Ureter (tissue), 1 donor: ENCODE measurements around the gene TAS1R2. TPM values are rescaled to one million over a fixed set of nuclear protein-coding genes. Genes with fewer than 3 reads are reported as not detected.
"Not testable (repeated sequence)": the region's sequence is repeated elsewhere in the genome, so short reads cannot be mapped to it uniquely, and the experiment has no call there.

ENCODE experiments used
- DNase-seq: peaks from one replicate; pipeline ENCODE4 v3.0.0-alpha.2; 2020; ENCODE audit warnings: low spot score
- total RNA-seq: library from RNA; stranded (reverse); gene quantifications from one replicate; pipeline ENCODE4 v1.2.4, GENCODE V29; 2023
- donor health status: DM: yes; HTN: yes; CAD: no.

The TAS1R2 gene
- total RNA-seq, result not detected

DNA sequence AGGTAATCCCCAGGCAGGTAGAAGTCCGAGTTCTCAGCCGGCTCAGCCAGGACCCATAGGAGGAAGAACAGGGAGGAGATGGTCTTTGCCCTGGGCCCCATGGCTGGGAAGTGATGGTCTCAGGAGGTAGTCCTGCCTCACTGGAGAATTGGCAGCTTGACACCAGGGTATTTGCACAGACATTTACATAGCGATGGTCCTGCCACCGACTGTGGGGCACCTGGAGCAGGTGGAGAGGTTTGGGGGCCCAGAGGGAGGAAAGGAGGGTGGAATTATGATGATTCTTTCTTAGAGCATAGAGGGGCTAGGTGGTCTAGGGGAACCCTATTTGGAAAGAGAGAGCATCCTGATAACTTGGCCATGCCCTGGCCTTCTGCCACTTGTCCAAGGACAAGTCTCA is at the start of gene TAS1R2:
TSS of gene TAS1R2 (minus strand) at position 101 of the 400 bp plus-strand sequence. CDS start at position 101, 0 bp downstream.
- no peak for DNase-seq

- no peak for DNase-seq
Observed at GRCh38 chr1:18907917-18908845, 48.7 kb upstream of the TAS1R2 start.

DNA sequence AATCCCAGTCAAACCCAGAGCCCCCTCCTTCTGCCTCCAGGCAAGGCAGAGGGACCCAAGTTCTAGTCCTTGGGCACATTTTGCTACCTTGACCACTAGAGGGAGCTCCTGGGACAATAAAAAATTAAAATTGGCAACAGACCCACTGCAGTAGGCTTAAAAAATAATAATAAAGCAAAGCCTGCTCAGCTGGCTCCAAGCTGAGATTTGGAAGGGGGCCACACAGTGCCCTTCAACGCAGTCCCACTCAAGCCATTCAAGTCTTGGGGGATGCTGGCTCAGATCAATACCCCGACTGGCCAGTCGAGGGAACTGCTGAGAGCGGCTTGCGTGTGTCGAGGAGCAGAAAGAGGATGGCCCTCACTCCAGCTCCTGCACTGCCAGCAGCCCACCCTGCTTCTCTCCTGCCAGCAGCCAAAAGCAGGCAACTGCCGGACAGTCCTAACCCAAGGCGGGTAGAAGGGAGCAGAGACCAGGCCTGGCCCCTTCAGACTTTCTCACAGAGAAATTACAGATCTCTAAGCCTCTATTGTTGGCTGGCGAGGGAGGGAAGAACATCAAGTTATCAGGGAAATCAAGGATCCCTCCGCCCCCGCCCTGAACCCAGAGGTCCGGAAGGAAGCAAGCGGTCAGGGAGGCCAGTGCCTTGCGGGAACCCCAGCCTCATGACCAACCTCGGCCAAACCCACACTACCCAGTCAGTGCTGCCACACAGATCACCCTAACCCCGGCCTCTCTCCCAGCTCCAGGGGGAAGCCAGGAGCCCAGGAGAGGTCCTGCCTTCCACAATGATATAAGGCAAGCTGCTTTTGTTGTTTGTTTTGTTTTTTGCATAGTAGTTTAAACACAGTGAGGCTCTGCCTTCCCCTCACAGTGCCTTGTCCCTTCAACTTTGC is 47.8 kb upstream of the TAS1R2 start:
- no peak for DNase-seq

GRCh38 chr1:18903291-18903756 is 43.9 kb upstream of the TAS1R2 start:
- DNase-seq, result no peak

DNA sequence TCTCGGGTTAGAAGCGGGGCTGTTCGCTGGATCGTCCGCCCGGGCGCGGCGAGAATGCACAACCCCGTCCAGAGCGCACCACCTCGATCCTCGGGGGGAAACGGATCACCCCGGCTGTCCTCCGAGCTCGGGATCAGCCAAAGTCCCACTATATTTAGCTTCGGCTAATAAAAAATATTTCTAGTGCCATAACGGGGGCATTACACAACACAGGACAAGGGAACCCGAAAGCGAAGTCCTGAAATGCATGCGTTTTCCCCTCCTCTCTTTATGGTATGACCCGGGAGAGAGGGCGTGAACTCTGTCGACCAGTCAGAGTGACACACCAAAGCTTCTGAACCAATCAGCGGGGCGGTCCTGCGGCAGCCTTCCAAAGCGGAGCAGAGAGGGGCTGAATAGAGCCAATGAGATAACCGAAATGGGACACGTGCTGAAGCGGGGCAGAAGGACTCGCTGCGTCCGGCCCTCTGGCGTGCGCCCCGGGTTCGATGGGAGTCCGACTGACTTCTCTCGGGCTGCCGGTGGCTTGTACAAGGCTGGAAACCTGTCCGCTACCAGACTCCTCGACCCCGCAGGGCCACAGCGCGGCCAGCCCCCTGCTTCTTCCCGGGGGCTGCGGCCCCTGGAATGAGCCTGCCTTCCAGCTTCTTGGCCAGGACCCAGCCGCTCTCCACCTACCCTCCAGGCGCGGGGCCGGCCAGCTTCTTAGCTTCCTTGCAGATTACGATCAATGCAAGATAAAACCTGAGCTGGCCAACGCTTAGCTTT is 43.2 kb upstream of the TAS1R2 start, which contains the start of gene ALDH4A1:
TSS of gene ALDH4A1 (minus strand) at position 33 of the 768 bp plus-strand sequence. CDS start at position 1, 32 bp downstream.
- DNase-seq, result peak; percentile 99

DNA sequence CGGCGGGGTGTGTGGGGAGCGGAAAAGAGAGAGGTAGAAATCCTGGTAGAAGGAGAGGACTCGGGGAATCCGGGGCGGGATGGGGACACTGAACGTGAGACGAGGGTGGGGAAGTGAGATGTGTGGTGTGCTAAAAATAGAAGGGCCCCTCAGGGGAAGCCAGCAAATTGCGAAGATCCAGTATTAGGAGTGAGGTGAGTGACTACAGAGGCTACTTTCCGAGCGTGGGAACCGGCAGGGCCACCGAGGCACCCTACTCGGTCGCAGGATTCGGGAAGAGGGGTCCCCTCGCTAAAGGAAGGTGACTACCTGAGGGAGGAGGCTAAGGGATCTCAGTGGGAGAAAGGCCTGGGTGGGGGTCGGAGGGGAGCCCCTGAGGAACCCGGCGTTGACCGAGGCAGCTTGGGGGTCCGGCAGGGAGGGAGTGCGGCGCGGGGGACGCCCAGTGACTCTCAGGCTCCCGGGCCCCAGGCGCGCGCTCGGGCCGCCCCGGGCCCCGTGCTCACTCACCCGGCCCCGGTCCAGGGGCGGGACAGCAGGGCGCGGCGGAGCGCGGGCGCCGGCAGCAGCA is 42.6 kb upstream of the TAS1R2 start:
- DNase-seq, result no peak

DNA sequence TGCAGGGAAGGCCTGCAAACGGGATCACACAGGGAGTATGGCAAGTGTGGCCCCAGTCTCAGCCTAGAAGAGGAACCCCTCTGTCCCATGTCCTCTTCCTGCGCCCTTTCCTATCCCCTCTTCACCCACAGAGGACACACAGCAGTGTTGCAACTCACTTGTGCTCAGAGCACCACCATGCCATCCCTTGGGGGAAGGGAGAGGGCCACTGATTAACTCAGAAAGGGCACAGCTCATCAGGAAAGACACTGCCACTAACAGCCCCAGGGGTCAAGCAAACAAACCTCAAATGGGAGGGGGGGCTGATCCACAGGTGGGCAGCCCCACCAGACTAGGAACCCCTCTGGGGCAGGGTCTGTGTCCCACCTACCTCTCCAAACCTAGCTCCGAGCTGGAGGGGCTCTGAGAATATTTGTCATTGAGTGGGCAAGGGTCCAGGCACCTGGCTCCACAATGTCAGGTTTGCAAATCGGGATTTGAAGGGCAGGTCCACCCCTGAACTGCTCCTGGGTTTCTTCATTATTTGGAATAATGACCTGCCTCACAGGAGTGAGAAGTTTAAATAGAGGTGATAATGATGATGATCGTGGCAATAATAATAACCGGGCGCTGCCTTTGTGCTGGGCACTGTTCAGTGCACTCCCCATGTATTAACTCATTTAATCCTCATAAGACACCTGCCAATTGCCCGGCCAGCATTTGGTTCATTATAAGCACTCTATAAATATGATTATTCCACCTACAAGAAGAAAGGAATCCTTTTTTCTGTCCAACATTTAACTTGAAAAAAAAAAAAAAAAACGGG is 41.9 kb upstream of the TAS1R2 start:
- no peak for DNase-seq

DNA sequence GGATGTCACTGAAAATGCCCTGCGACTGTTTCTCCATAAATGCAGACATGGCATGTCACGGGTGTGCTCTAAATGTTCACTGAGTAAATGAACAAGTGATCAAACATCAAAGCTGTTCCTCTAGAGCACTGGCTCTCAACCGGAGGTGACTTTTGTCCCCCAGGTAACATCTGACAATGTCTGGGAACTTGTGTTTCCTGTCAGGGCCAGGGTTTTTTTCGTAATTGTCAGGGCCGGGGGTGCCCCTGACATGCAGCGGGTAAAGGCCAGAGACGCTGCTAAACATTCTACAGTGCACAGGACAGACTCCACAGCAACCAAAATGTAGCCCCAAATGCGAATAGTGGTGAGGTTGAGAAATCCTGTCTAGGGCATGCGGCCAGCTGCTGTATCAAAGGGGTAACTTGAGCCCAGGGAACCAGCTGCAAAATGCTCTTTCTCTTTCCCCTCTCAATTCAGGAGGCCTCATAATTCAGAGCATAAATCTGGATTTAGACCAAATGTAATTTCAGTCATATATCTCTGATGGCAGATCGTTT is 40.9 kb upstream of the TAS1R2 start:
- DNase-seq, result no peak

GRCh38 chr1:18899363-18900049 is 40.0 kb upstream of the TAS1R2 start:
- no peak for DNase-seq

- DNase-seq, result no peak
Observed at GRCh38 chr1:18898567-18898966, 39.1 kb upstream of the TAS1R2 start.

GRCh38 chr1:18895317-18895716 is 35.9 kb upstream of the TAS1R2 start:
- no peak for DNase-seq

DNA sequence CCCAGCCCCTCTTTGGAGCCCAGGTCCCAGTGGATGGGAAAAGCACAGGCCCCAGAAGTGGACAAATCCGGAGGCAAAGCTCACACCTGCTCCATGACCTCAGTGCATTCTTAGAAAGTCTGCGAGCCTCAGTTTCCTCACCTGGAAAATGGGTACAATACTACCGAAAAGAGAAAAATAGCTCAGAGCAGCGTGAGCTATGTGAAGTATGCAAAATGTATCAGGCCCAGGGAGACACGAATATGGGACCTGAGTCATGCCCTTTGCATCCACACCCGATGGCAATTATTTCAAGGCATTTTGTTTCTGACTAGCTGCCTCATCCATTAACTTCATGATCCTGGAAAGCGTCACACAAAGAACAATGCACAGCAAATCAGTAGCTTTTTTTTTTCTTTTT is 33.7 kb upstream of the TAS1R2 start:
- no peak for DNase-seq

DNA sequence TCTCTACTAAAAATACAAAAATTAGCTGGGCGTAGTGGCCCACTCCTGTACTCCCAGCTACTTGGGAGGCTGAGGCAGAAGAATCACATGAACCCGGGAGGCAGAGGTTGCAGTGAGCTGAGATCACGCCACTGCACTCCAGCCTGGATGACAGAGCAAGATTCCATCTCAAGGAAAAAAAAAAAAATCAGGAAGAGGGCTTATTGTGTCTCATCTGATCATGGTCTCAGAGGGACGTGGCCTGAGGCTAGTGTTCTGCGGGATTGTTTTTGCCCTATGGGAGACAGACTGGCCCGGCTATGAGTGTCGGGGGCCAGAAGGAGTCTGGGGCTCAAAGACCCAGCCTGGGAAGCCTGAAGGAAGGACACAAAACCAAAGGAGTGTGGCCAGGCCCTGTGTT is 32.4 kb upstream of the TAS1R2 start:
- DNase-seq, result not testable (repeated sequence)

GRCh38 chr1:18891426-18891780 is 31.9 kb upstream of the TAS1R2 start:
- DNase-seq, result no peak

- no peak for DNase-seq
Observed at GRCh38 chr1:18890706-18891425, 31.4 kb upstream of the TAS1R2 start.

GRCh38 chr1:18886003-18886335 is 26.5 kb upstream of the TAS1R2 start:
- DNase-seq, result no peak

DNA sequence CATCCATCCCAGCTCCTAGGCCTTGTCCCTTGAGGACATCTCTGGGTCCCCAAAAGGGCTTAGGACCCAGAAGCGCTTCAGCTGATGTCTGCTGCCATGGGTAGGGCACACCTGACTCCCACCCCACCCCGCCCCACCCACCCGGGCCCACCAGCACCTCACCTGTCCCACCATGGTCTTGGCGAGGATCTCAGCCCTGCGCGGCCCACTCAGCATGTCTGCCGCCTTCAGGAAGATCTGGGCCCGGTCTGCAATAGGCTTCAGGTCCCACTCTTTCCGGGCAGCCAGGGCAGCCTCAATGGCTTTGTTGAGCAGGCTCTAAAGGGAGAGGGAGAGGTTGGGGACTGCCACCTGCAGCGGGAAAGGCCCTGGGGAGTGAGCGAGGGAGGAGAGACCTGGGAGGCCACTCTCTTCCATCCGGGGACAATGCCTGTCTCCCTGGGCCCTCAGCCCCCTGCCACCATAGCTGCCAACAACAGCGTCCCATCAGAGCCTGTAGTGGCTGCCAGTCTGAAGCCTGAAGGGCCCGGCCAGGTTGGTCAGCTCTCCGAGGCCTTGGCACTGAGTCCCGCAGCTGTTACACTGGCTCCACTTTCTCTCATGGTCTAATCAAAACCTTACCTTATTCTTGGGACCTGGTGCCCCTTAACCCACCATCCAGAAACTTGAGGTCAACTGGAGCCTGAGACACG is 26.0 kb upstream of the TAS1R2 start:
- no peak for DNase-seq

DNA sequence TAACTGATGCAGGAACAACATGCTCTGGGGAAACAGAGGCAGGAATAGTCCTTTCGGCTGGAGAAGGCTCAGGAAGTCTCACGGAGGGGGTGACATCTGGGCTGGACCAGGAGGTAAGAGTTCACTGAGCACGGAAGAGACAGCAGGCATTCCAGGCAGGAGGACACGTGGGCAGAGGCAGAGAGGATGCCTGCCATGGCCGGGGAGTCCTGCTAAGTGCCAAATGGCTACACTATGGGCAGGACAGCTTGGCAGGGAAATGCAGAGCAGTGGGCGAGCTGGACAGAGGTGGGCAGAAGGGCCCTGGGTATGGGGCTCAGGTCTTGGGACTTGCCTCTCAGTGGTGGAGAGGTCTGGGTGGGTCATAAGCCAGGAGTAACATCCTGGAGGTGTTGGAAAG is 25.3 kb upstream of the TAS1R2 start:
- DNase-seq, result no peak

GRCh38 chr1:18884419-18884717 is 24.9 kb upstream of the TAS1R2 start:
- no peak for DNase-seq
